Forelimb muscle (tissue), 1 donor: ENCODE results near the gene ROM1. TPM values are rescaled to one million over a fixed set of nuclear protein-coding genes. Genes with fewer than 3 reads are reported as not detected.
"Not testable (repeated sequence)": the region's sequence is repeated elsewhere in the genome, so short reads cannot be mapped to it uniquely, and the experiment has no call there.

ENCODE experiments used
- DNase-seq: peaks from one replicate; pipeline ENCODE4 v3.0.0-alpha.2; 2013; ENCODE audit warnings: low read depth
- polyA plus RNA-seq: library from polyadenylated mRNA; unstranded; fragments of 120-200 nt; gene quantifications from one replicate; pipeline ENCODE4 v1.2.1, GENCODE V29; 2013; ENCODE audit not compliant: insufficient read length

Gene ROM1
- polyA plus RNA-seq, 1 donor = 1.4 TPM

- DNase-seq = no peak
Measured at GRCh38 chr11:62610403-62610802, 2.7 kb upstream of the ROM1 start.

DNA sequence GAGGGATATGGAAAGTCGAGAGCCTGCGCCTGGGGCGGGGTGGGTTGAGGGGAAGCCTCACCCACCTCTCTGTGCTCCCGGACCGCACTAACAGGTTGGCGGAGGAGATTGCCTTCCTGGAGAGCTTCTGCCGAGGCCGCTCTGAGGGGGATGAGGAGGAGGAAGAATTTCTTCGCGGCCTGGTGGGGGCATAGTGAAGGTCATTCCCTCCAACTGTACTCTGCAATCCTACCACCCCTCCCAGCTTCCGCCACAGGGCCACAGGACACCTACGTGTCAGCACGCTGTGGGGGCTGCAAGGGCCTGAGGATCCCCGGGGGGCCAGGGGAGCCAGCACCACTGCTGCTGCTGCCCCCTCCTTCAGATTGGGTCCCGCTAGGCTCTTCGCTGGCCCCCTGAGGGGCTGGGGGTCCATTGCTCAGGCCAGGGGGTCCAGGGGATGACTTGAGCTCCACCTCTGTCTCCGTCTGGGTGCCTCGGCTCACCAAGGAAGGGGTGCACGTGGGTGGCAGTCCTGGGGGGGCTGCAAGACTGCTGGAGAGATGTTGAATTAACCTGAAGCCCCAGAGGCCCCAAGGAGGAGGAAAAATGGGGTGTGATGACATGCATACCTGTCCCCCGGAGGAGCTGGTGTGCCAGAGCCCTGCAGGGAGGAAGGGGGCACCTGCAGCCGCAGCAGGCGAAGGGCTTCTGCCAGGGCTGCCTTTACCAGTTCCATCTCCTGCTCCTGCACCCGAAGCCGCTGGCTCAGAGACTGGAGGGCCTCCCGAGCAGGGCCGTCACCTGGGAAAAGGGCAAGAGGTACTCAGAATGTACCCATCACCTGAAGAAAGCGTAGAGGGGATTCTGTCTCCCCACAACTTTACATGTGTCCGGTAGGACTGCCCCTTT lies 2.0 kb upstream of the ROM1 start:
- DNase-seq = no peak

DNA sequence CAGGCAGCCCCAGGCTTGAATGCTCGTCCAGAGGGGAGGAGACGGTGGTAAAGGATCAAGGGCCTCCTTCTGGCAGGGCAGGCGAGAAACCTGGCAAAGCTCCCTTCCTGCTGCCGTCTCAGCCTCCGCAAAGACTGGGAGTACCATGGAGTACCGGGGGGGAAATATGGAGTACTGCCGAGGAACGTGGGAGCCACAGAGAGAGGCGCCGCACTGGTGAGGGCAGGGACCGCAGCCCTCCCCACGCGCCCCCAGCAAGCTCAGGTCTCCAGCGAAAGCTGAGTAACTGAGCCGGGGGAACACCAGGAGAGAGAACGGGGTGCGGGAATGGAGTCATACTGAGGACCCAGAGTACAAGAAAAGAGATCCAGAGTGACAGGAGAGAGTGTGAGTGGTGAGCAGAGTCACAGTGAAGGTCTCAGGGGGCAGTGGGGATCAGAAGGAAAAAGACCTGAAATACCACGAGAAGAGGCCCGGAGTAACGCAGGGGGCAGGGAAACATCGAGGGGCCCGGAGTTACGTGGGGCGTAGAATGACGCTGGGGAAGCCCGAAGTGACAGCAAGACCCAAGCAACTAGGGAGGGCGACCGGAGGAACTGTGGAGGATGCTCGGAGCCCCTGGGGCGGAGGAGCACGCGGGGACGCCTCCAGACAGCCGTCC lies 1.2 kb upstream of the ROM1 start:
- no peak for DNase-seq

GRCh38 chr11:62613291-62613778 lies 278 bp downstream of the ROM1 start:
- DNase-seq = no peak

DNA sequence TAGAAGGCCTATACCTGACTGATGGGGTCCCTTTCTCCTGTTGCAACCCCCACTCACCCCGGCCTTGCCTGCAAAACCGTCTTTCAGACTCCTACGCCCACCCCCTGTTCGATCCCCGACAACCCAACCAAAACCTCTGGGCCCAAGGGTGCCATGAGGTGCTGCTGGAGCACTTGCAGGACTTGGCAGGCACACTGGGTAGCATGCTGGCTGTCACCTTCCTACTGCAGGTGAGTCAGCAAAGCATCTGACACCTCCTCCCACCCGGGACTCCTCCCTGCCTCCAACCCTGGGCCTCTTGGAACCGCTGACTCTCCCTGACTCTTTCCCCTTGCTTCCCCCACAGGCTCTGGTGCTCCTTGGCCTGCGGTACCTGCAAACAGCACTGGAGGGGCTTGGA lies 1.2 kb downstream of the ROM1 start:
- no peak for DNase-seq

GRCh38 chr11:62615521-62615920 lies 2.5 kb downstream of the ROM1 start:
- DNase-seq = no peak

- not testable (repeated sequence) for DNase-seq
Measured at GRCh38 chr11:62616957-62617356, 3.9 kb downstream of the ROM1 start.

- no peak for DNase-seq
Measured at GRCh38 chr11:62621027-62621566, 8.0 kb downstream of the ROM1 start.

DNA sequence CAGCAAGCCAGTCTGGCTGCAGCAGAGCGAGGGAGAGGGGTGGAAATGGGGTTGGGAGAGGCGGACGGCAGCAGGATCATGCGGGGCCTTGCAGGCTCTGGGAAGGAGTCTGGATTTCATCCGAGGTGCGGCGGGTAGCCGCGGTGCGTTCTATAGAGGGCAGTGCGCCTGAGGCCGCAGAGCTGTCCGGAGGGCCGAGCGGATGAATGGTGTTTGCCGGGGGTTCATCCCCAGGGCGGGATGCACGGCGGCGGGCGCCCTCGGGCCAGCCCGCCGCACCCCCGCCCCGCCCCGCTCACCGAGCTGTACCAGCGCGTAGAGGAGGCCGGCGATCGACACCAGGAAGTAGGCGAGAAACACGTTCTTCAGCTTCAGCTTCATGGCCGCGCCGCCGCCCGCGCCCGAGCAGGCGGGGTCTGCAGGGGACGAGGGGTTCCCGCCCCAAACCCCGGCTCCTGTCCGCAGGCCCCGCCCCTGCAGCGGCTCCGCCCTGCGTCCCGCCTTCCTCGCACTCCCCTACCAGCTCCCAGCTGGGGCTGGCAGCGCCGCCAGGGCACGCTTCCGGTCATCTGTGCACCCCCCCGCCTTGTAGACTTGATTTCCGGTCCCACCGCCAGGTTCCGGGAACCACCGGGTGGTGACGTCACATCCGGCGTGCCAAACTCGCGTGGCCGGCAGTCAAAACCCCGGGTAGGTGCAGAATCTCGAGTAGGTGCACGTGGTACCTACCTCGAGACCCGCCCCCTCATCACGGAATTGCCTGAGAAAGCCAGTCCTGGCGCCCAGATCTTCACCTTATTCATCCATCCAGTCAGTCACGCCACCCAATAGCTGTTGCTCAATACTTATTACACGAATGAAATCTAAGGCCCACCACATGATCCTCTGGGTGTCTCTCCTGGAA lies 8.8 kb downstream of the ROM1 start, which contains the start of gene B3GAT3:
Gene B3GAT3 (minus strand): TSS at position 420 of the 904 bp plus-strand sequence. CDS start 39 bp downstream, at position 381.
- peak; percentile 84 for DNase-seq

GRCh38 chr11:62622476-62623089 lies 9.5 kb downstream of the ROM1 start:
- DNase-seq = no peak

GRCh38 chr11:62627713-62628112 lies 14.7 kb downstream of the ROM1 start:
- no peak for DNase-seq

DNA sequence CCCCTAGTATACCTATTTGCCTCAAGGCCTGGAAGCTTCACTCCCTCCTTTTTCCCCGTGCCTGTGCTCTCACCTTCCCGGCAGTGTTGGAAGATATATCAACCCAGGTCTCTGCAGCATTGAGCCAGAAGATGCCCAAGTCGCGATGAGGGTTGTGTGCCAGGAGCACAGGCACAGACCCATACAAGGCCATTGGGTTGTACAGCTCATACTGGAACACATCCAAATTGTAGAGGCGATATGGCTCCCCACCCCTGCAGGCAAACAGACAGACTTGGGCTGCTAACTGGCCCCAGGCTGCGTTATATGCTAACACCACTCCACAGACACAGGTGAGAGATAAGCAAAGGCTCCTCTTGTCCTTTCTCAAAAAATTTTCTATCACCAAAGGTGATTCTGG lies 19.4 kb downstream of the ROM1 start:
- no peak for DNase-seq

GRCh38 chr11:62644220-62644619 lies 31.2 kb downstream of the ROM1 start:
- no peak for DNase-seq

DNA sequence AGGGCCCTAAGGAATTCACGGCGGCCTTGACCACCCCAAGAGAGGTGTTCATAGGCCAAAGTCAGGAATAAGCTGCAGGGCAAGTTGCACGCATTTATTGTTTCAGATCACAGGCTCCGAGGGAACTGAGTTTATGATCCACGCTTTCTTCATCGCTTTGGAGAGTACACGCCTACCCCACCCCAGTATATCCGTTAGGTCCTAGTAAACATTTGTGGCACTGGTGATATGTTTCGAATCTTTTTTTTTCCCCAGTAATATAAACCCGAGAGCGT lies 32.6 kb downstream of the ROM1 start:
- no peak for DNase-seq

DNA sequence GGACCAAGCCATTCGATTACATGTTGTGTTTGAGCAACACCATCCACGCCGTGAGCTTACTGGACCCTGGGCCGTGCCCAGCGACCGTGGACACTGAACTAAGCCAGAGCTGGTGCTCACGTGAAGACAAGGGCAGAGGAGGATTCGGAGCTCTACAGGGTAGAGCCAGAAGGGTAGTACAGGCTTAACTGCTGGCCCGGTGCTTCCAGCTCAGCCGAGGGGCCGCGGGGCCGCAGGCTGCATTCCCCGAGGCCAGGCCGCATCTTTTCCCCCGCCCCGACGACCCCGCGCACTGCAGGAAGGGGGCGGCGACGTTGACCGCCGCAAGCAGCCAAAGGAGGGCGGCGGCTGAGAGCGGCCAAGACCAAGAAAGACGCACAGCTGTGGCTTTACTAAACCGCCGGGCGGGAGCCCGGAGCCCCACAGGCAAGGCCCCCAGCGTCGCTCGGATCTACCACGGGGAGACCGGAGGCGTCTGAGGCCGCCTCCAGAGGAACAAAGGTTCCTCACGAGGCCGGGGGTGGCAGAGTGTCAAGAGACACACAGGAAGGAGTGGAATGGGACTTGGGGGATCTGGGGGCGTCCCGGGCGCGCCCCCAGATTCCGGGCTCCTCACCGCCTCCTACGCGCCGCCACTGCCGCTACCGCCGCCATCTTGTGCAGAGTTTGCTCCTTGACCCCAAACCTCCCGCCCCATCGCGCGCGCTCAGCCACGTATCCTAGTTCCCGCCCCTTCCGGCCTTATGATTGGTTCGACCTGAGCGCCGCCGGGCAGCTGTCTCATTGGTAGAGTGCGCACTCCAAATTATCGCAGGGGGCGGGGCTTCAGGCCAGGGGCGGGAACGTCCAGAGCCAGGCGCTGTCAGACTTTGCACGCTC lies 33.1 kb downstream of the ROM1 start, which contains the start of gene GANAB:
Gene GANAB (minus strand): TSS at position 668 of the 879 bp plus-strand sequence. CDS start 14 bp downstream, at position 654.
- DNase-seq = peak; percentile 90

- DNase-seq = no peak
Measured at GRCh38 chr11:62646825-62647608, 34.0 kb downstream of the ROM1 start.

DNA sequence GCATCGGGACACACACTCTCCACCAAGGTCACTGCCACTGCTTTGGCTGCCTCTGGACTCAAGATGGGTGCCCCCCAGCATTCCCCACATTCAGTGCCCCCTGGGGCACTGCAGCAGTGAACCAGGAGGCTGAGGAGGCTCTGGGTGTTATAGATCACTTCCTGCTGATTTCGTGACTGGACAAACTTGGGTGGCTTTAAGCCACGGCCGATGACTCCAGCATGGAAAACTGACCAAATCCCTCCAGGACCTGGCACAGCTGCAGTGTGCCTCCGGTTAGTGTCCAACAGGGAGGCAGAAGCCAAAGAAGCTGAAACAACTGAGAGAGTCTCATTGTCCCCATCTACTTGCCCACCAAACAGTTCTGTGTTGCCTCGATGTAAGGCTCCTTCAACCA lies 34.5 kb downstream of the ROM1 start:
- no peak for DNase-seq

DNA sequence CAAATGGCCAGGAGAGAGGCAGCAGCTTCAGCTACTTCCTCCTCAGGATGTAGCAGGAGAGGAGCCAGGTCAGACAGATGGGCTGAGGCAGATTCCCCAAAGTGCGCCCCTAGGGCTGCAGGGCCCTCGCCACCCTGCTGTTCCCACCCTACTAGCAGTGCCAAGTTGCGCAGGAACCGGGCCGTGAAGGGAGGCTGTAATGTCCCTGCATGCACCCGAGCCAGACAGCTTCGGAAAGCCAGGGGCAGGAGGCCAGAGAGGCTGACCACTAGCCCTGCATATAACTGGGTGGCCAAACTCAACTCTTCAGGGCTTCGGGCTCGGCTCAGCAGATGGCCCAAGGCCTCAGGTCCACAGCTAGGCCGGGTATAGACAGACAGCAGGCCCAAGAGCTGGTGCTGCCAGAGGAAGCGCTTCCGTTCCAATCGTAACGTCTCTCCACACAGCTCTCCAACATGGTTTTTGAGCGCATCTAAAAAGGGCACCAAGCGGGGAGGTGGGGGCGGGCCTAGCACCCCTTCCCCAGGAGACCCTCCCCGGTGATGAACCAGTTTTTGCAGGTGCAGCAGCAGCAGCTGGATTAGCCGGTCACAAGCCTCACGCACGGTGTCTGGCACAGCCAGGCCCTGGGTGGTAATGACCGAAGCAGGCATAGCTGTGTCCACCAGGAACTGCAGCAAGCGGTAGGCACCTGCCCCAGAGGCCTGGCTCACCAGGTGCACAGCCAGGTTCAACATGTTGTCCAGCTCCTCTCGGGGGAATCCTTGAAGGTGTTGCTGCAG lies 35.3 kb downstream of the ROM1 start:
- DNase-seq = no peak

- DNase-seq = no peak
Measured at GRCh38 chr11:62648967-62649364, 35.9 kb downstream of the ROM1 start.
